Epithelial cell of prostate (primary cell): ENCODE results near the gene KCTD16.

Experiments used
- DNase-seq: peaks from one replicate; pipeline ENCODE4 v3.0.0-alpha.2; 2011; ENCODE audit warnings: low read depth, low spot score
- H3K27ac ChIP-seq: fragments of 450-650 bp; 2 replicates; pipeline ENCODE4 v1.5.1; 2017; ENCODE audit warnings: mild to moderate bottlenecking

The KCTD16 gene

DNA sequence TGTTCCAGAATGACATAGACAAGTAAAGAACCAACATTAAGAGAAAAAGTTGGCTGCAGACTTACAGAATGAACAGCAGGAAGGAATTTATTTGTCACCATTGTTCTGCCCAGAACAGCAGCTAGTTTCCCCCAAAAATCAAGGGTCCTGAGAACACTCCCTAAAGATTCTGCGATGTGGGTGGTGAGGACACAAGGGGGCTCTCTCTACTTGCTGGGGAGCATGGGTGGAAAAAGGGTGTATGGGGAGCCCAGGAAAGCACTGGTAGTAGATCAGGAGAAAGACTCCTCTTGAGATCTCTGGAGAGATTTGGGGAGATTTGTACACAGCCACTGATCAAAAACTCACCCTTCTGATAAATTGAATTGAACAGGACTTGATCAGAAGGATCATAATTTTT is 316.5 kb downstream of the KCTD16 start:
- H3K27ac ChIP-seq = no peak overlapping the region
- DNase-seq = no peak

GRCh38 chr5:144487761-144488160 is 317.1 kb downstream of the KCTD16 start:
- no peak for DNase-seq
- H3K27ac ChIP-seq = no peak overlapping the region

DNA sequence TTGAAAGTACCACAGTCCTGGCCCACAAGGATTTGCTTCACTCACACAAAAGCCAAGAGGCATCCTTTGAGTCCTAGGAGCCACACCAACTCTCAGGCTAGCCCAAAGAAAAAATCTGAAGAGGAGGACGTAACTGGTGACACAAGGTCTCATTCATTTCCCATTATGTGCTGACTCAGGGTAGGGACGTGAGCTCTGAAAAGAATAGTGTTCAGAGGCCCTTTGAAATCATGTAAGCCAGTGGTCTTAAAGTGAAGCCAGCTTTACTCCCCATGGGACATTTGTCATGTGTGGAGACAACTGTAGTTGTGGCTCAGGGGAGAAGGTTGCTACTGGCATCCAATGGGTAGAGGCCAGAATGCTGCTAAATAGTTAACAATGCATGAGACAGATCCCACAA is 332.4 kb downstream of the KCTD16 start:
- H3K27ac ChIP-seq = no peak overlapping the region
- DNase-seq = no peak

DNA sequence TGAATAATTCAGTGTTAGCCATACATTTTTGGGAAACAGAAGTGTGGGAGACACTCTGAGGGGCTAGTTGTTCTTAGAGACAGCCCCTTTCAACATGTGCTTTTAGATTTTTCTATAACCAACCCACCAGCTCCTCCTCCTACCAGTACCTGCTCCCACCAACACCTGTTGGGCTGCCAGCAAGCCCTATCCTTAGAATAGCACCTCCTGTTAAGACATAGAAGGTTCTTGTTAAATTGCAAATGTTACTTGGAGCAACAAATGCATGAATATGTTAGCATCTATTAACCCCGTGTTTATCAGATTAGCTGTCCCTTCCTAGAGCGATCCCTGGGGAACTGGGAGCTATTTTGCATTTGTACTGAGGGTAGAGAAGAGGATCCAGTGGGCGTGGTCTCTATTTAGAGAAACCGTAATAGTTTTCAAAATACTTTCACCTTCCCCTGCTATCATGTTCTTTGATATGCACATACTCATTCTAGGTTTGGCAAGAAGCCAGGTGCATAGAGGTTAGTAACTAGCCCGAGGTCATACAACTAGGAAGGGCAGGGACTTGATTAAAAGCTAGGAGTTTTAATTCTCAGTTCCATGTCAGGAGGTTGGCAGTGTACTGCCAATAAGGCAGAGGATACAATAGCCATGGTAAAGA is 334.4 kb downstream of the KCTD16 start:
- no peak for DNase-seq
- H3K27ac ChIP-seq = no peak overlapping the region

- no peak overlapping the region for H3K27ac ChIP-seq
- DNase-seq = no peak
These were observed 340.3 kb downstream of the KCTD16 start for GRCh38 chr5:144510845-144511579.

DNA sequence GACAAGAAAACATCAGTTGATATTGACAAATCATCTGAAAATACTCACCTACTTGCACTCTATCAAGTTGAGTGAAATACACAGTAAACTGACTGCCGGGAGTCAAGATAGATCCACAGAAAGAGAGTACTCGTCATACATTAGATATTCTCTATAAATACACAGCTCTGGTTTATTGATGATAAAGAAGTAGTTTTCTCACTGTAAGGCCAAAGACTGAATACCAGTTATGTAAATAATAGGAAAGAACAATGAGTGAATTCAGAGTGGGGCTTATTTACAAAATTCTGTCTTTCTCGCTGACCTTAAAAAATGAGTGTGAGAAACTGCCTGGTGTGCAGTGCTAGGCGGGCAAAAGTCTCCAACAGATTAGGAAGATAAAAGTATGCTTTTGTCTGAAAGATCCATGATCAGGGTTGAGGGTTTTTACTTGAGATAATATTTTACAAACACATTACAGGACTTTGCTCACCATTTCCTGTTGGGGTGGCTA is 341.0 kb downstream of the KCTD16 start:
- no peak overlapping the region for H3K27ac ChIP-seq
- DNase-seq = no peak

DNA sequence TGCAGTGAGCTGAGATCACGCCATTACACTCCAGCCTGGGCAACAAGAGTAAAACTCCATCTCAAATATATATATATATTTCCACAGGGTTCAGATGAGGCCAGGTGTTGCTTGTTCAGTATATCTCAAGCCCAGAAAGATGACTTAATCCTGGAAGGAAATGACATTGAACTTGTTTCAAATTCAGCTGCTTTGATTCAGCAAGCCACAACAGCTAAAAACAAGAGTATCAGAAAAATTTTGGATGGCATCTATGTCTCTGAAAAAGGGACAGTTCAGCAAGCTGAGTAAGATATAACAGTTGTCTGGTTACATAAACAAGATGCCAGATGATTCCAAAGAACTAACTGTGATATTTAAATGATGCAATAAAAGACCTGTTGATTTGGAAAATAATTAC is 352.0 kb downstream of the KCTD16 start:
- H3K27ac ChIP-seq = no peak overlapping the region
- DNase-seq = no peak

DNA sequence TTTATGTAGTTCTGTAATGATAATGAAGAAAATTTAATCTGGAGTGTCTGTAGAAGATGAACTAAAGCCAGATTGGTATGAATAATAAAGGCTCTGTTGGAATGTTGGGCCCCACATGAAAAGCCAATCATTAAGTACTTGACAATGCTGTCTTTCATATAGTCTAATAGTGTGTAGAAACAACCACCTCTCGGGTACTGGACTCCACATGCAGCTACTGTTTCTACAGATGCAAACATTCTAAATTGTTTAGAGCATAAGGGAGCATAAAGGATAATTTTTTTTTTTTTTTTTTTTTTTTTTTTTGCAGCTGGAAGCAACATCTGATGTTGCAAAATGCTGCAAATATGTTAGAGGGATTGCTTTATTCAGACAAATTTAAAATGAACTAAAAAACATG is 354.3 kb downstream of the KCTD16 start:
- no peak for DNase-seq

DNA sequence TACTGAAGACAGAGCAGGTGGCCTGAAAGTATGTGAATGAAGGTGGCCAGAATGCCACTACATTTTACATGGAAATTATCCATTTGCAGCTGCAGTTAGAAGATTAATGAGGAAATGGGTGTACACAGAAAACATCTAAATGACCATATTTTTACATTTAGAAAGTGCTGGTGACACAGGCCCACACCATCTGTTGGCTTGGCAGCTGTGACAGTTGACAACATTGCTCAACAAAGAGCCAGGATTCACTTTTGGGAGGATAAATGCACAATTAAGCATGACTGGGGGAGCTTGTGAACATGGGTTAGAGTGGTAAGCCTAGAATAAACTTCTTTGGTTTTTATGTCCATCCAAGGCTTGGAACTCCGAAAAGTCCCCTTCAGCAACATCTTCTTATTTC is 360.5 kb downstream of the KCTD16 start:
- no peak overlapping the region for H3K27ac ChIP-seq
- no peak for DNase-seq

More for the DNA sequence above, 354.3 kb downstream of the KCTD16 start:
- H3K27ac ChIP-seq = no peak overlapping the region
